HG03457 (cell line): ENCODE results near the gene RTL1.

ENCODE experiments used
- ATAC-seq: cut with Tn5 transposase; IDR thresholded peaks from one replicate; pipeline ENCODE4 v1.9.1; 2021; ENCODE audit warnings: moderate number of reproducible peaks; ENCODE audit not compliant: unreplicated experiment

RTL1 gene

GRCh38 chr14:100867631-100868315 is 35.7 kb downstream of the RTL1 start:
- ATAC-seq = no peak

DNA sequence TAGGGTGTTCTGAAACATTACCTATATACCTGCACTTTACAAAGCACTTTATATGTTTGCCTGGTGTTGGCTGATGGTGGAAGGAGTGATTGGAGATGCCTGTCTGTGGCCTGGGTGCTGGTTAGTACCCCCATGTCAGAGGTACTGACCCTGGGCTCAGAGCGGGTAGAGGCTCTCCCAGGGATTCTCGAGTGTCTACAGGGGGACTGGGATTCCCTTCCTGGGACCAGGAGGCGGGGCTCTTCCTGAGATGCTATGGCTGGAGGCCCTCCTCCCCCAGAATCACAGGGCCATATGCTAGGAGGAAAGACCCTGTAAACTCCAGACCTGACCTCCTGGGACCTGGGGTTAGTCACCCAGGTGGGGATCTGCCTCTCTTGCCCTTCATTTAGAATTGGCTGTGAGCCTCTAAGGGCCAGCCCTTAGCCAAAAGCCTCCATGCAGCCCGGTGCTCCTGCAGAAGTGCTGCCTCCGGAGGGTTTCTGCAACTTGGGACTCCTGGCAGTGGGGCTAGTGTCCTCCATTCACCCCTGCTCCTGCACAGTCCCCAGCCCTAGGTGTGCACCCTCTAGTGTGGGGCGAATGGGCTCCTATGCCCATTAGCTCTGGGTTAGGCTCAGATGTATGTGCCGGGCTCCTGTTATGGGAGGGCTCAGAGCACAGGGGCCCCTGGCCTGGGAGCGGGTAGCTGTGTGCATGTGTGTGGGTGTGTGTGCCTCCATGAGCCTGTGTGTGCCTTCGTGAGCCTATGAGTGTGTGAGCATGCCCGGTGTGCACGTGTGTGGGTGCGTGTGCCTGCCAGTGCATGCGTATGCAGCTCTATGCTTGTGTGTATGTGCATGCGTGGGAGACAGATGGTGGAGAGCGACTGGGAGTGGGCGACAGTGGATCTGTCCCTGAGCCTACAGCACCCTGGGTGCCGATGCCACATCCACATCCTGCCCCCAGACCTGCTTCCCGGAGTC is 36.6 kb downstream of the RTL1 start:
- ATAC-seq = no peak

GRCh38 chr14:100865682-100866591 is 37.6 kb downstream of the RTL1 start:
- no peak for ATAC-seq

- no peak for ATAC-seq
Measured at GRCh38 chr14:100864960-100865681, 38.4 kb downstream of the RTL1 start.

DNA sequence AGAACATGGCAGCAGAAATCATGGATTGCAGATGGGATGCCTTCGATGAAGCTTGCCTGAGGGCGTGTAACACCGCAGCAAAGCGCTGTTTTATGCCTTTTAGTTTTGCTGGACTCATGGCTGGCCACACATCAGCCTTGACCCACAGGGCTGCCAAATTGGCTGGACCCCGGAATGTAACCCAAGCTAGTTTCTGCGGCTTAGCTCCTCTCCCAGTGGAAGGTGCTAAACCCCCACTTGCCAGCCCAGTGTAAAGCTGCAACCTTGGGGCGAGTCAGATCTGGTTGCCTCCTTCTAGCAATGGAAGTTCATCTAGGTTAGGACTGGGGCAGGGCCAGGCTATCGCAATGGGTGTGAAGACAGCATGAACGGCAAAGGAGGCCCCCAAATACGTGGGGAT is 39.3 kb downstream of the RTL1 start:
- no peak for ATAC-seq

GRCh38 chr14:100862793-100863192 is 40.7 kb downstream of the RTL1 start:
- no peak for ATAC-seq

DNA sequence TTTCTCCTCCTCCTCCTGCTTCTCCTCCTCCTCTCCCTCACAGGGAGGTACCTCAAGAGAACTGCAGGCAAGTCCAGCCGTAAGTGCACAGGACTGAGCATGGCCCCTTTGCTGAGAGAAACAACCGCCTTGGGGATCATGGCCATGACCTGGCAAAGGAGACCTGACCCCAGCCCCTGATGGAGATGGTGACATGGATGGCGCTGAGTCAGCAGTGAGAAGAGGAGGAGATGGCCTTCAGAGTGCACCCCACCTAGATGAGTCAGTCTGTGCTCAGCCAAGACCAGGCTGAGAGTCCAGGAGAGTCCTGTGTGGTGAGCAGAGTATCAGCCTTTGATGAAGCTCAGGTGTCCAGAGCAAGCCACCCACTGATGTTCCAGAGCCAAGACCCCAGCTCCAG is 41.2 kb downstream of the RTL1 start:
- ATAC-seq = no peak

DNA sequence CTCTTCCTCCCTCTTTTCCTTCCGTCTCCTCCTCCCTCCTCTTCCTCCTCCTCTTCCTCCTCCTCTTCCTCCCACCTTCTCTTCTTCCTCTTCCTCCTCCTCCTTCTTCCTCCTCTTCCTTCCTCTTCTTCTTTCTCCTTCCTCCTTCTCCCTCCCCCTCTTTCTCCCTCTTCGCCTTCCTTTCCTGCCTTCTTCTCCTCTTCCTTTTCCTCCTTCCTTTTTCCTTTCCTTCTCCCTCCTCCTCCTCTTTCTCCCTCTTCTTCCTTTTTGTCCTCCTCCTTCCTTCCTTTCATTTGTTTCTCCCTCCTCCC is 41.6 kb downstream of the RTL1 start:
- no peak for ATAC-seq

GRCh38 chr14:100861188-100861936 is 42.2 kb downstream of the RTL1 start:
- no peak for ATAC-seq

DNA sequence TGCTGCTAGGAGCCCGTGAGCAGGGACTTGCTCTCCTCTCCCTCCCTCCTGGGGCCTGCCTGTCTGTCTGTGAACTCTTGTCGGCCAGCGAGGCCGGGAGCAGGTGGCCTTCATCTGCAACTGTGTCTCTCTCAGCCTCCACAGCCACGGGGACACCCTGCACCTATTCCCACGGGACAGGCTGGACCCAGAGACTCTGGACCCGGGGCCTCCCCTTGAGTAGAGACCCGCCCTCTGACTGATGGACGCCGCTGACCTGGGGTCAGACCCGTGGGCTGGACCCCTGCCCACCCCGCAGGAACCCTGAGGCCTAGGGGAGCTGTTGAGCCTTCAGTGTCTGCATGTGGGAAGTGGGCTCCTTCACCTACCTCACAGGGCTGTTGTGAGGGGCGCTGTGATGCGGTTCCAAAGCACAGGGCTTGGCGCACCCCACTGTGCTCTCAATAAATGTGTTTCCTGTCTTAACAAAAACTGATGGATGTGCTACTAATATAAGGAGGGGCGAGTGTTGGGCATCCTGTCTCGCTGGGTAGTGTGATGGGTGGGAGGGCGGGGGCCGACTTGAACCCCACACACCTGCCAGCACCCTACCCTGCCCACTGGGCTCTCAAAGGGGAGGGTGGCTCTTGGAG is 42.9 kb downstream of the RTL1 start:
- ATAC-seq = no peak

DNA sequence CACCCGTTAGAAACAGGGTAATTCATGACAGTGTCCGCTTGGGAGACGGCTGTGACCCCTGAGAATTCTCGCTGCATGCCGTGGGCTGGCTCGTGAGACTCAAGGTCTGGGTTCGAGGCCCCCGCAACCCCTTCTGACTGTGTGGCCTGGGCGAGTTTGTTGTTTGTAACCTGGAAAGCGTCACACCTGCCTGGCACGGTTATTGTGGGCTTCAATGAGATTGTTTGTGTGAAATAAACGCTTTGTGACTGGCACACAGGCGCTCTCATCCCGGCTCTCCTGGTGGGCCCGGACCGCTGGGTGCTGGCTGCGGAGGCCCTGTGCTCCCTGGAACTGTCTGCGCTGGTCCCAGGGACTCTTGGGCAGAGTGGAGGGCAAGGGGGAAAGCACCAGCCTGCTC is 43.7 kb downstream of the RTL1 start:
- no peak for ATAC-seq

GRCh38 chr14:100858838-100859220 is 44.7 kb downstream of the RTL1 start:
- no peak for ATAC-seq

GRCh38 chr14:100857923-100858837 is 45.3 kb downstream of the RTL1 start:
- ATAC-seq = no peak

DNA sequence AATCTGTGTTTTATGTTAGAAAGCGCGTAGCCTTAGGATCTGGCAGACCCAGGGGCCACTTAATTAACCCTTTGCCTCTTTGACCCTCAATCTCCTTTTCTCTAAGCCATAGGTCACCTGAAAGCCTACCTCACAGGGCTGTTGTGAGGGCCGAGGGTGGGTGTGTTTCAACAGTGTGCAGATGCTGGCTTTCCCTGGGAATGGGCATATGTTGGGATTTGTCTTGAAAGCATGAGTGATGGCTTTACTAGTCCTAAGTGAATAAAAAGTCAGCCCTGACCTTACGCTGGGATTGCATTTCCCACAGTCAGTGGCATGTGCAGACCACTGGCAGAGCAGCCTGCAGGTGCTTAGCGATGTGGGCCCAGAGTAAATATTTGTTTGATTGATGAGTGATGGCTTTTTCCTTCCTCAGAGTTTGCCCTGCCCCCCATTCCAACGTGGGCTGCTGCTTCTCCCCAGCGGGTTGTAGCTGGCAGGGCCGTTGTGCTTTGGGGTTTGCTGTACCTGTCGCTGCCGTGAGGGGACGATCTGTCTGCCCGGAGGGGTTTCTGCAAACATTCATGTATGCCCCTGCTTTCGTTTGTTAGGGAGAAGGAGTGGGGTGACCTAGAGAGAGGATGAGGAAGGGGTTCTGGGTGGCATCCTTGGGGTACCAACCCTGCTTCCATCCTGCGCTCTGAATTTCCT is 46.1 kb downstream of the RTL1 start:
- no peak for ATAC-seq

DNA sequence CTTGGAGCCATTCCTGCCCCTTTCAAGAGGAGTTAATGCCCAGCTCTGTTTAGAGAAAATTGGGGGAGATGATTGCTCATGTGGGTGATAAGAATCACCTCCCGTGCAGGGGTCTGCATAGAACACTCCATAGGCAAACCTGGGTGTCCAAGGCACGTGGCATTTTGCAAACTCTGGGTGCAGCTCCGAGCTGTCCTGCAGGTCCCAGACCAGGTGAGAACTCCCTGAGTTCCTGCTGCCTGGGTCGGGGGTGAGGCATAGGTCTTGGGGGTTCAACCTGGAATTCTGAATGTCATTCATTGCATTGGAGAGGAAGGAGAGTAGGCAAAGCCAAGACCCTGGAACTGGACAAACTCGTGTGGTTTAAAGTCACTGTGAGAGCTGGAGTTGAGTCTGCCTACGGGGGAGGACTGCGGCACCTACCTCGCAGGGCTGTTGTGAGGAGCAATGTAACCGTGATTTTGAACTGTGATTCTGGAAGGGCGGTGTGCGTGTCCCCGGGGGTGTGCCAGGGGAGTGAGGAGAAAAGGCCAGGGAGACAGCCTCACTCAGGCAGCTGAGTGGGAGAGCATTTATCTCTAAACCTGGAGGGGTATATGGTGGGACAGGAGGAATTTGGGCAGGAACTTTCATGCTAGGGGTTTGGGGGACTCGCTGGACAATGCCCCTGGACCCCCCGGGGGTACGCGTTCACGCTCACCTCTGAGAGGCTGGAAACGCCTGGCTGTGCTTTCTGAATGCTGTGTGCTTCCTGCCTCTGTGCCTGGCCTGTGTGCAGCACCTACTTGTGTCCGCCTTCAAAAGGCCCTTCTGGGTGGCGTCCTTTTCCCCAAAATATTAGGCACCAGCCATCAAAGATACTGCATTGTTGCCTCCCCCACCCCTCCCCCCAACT is 47.2 kb downstream of the RTL1 start:
- ATAC-seq = no peak

DNA sequence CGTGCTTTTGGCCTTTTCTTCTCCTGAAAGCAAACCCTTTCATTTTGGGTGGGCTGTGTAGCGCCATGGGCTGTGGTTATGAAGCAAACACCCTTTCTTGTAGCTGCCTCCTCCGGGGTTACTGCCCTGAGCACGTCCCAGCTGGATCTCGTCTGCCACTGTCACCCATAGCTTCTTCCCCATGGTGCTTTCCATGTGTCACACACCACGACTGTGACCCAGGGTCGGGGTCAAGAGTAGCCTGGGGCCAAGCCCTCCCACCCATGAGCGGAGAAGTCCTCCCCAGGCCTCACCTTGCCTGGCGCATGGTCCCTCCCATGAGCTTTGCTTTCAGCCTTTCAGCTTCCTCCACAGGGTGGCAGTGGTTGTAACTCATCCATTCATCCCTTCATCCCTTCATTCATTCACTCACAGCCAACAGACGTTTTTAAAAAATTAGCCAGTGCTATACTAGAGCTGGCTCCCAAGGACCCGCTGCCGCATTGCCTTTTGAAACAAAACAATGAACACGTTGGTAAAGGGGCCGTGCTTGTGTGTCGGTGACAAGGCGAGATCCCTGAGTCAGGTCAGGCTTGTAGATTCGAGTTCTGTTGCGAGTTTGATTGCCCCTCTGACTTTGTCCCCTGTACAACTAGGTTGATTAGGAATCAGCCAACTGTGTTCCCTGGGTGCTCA is 48.1 kb downstream of the RTL1 start:
- no peak for ATAC-seq
